Natural killer cell (primary cell): Measurements from ENCODE around the gene GJB1. TPM values are rescaled to one million over a fixed set of nuclear protein-coding genes. Genes with fewer than 3 reads are reported as not detected.

Experiments used
- ATAC-seq, 3 donors: fragments of 150-1000 bp in 2 of 3; fragments of 200-7000 bp in 1 of 3; cut with Tn5 transposase; 1 replicate in 1 of 3; 2 replicates in 2 of 3; pipeline ENCODE4 v1.10.0; 2021; ENCODE audit warnings: mild to moderate bottlenecking in 2 of 3, moderate library complexity in 2 of 3
- DNase-seq, 2 donors: peaks; one replicate each; pipeline versions ENCODE4 v3.0.0 to v3.0.0-alpha.2; 2013 to 2021; ENCODE audit warnings: mixed read lengths in 1 of 2
- H3K27ac ChIP-seq: one replicate; pipeline ENCODE4 v1.5.1; 2013; ENCODE audit warnings: mild to moderate bottlenecking, low read length
- H3K27me3 ChIP-seq: one replicate; pipeline ENCODE4 v1.6.1; 2013; ENCODE audit warnings: low read length; ENCODE audit not compliant: control insufficient read depth, insufficient read depth
- H3K36me3 ChIP-seq: one replicate; pipeline ENCODE4 v1.6.1; 2013; ENCODE audit warnings: low read length; ENCODE audit not compliant: control insufficient read depth, insufficient read depth
- H3K4me1 ChIP-seq: one replicate; pipeline ENCODE4 v1.6.1; 2013; ENCODE audit warnings: low read length; ENCODE audit not compliant: control insufficient read depth, insufficient read depth
- H3K4me3 ChIP-seq: one replicate; pipeline ENCODE4 v1.5.1; 2013; ENCODE audit warnings: low read length
- H3K9me3 ChIP-seq: one replicate; pipeline ENCODE4 v1.6.1; 2013; ENCODE audit warnings: low read length; ENCODE audit not compliant: control insufficient read depth, insufficient read depth
- H3K27ac Mint-ChIP-seq, 2 donors: one replicate each; pipeline ENCODE4 v1.8.0; 2022; ENCODE audit warnings: mild to moderate bottlenecking in 2 of 2, mixed read lengths in 2 of 2, moderate library complexity in 1 of 2
- H3K27me3 Mint-ChIP-seq, 2 donors: one replicate each; pipeline ENCODE4 v1.8.0; 2022; ENCODE audit warnings: low read depth in 2 of 2, mixed read lengths in 2 of 2
- H3K36me3 Mint-ChIP-seq: one replicate; pipeline ENCODE4 v1.8.0; 2022; ENCODE audit warnings: mixed read lengths
- H3K4me1 Mint-ChIP-seq, 2 donors: one replicate each; pipeline ENCODE4 v1.8.0; 2022; ENCODE audit warnings: mixed read lengths in 2 of 2
- H3K4me3 Mint-ChIP-seq: one replicate; pipeline ENCODE4 v1.8.0; 2022; ENCODE audit warnings: mild to moderate bottlenecking, moderate library complexity, mixed read lengths
- H3K9me3 Mint-ChIP-seq, 2 donors: one replicate each; pipeline ENCODE4 v1.8.0; 2022; ENCODE audit warnings: mixed read lengths in 2 of 2
- CTCF ChIP-seq: fragments of 200-600 bp; IDR thresholded peaks from one replicate; pipeline ENCODE4 v1.8.0; 2022; ENCODE audit warnings: antibody characterized with exemption
- WGBS: methylation state at CpG from one replicate; pipeline ENCODE4 v1.1.7; 2013; ENCODE audit warnings: missing lambda C conversion rate; ENCODE audit not compliant: insufficient coverage; 5-methylcytosine and 5-hydroxymethylcytosine counted together
- intact Hi-C: fragments of 100-400 bp; cut with micrococcal nuclease; formaldehyde crosslinking; loops from one replicate; pipeline ENCODE4 v1.14.2; 2022
- total RNA-seq, 4 donors: library from RNA; stranded (reverse); fragments of 120-200 nt in 1 of 4; gene quantifications; one replicate each; pipeline versions ENCODE4 v1.2.3 to v1.2.4, GENCODE V29; 2013 to 2022

GJB1 gene
- total RNA-seq, 3 donors from 2014 or later (not counting 1 experiment from before 2014, with no cell fraction given): not detected

DNA sequence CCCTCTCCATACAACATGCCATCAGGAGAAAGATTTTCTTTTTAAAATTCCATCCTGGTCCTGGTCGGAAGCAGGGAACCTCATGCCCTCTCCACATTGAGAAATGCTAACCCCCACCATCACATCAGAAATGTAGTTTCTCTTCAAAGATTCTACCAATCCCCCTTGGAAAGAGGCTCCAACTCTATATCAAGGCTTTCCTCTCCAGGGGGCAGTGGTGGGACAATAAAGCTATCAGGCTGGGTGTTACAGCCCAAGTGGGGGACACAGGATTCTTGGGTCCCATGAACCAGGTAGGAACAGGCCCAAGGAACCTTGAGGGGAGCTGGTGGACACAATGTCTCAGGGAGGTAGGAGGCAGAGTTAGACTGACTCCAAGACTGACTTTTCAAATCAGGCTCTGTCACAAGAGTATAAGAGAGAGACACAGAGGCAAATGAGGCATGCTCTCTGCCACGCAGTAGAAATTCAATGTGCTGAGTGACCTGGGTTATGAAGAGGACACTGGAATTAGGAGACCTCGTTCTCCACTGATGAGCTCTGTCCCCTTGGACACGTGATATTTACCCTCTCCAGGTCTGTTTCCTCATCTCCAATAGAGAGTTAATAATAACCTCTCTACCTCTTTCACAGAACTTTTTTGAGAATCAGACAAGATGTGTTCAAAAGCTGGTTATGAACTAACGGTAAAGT, 4.5 kb downstream of the GJB1 start:
- TF ChIP-seq CTCF: no peak
- Mint-ChIP-seq H3K4me1 (no peaks in the 10 kb centered on the region), H3K4me3 (no peak overlapping the region), H3K9me3 (no peaks in the 10 kb centered on the region), H3K27ac (no peak overlapping the region), H3K36me3 (no peaks in the 10 kb centered on the region), H3K27me3 (no peaks in the 10 kb centered on the region)
- no peaks in the 10 kb centered on the region for H3K4me1 ChIP-seq
- WGBS: 91% methylated on average over 3 of the region's 5 CpGs
- no peak for ATAC-seq
- H3K9me3 ChIP-seq: no peaks in the 10 kb centered on the region
- DNase-seq: no peak
- no peak overlapping the region for H3K27ac ChIP-seq
- H3K36me3 ChIP-seq: no peaks in the 10 kb centered on the region
- H3K27me3 ChIP-seq: no peaks in the 10 kb centered on the region
- H3K4me3 ChIP-seq: no peak overlapping the region
- intact Hi-C loops: no loop called here

GRCh38 chrX:71228063-71228642, 5.1 kb downstream of the GJB1 start:
- no peak overlapping the region for H3K4me3 ChIP-seq
- no peak for ATAC-seq
- Mint-ChIP-seq H3K27ac (no peak overlapping the region), H3K27me3 (no peaks in the 10 kb centered on the region), H3K36me3 (no peaks in the 10 kb centered on the region), H3K9me3 (no peaks in the 10 kb centered on the region), H3K4me1 (no peaks in the 10 kb centered on the region), H3K4me3 (no peak overlapping the region)
- DNase-seq: no peak
- no peaks in the 10 kb centered on the region for H3K9me3 ChIP-seq
- no peak for TF ChIP-seq CTCF
- H3K36me3 ChIP-seq: no peaks in the 10 kb centered on the region
- H3K4me1 ChIP-seq: no peaks in the 10 kb centered on the region
- no peaks in the 10 kb centered on the region for H3K27me3 ChIP-seq
- intact Hi-C loops: no loop called here
- H3K27ac ChIP-seq: no peak overlapping the region
- 100% methylated on average over 1 of the region's 1 CpG for WGBS

DNA sequence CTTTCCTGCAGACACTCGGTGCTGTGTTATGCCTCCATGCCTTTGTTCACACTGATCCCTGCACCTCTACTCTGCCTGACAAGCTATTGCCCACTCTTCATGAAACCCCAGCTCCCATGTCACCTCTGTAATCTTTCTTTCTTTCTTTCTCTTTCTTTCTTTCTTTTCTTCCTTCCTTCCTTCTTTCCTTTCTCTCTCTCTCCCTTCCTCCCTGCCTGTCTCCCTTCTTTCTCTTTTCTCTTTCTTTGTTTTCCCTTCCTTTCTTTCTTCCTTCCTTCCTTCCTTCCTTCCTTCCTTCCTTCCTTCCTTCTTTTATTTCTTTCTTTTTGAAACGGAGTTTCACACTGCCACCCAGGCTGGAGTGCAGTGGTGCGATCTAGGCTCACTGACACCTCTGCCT, 12.5 kb downstream of the GJB1 start:
- Mint-ChIP-seq H3K4me3 (no peak overlapping the region), H3K4me1 (peaks cover 0 to 5% of the 10 kb centered on the region in 2 donors), H3K36me3 (no peaks in the 10 kb centered on the region), H3K27ac (no peak overlapping the region), H3K9me3 (no peaks in the 10 kb centered on the region), H3K27me3 (no peaks in the 10 kb centered on the region)
- no peaks in the 10 kb centered on the region for H3K27me3 ChIP-seq
- no peak overlapping the region for H3K4me3 ChIP-seq
- peaks cover 2% of the 10 kb centered on the region for H3K36me3 ChIP-seq
- intact Hi-C loops: no loop called here
- TF ChIP-seq CTCF: no peak
- 79% methylated on average over 3 of the region's 3 CpGs for WGBS
- no peak for ATAC-seq
- H3K9me3 ChIP-seq: no peaks in the 10 kb centered on the region
- DNase-seq: no peak
- no peaks in the 10 kb centered on the region for H3K4me1 ChIP-seq
- no peak overlapping the region for H3K27ac ChIP-seq

- no peaks in the 10 kb centered on the region for H3K27me3 Mint-ChIP-seq
- ATAC-seq (no peak), DNase-seq (no peak)
- no peak overlapping the region for H3K27ac ChIP-seq
- intact Hi-C loops: no loop called here
- peaks cover 0 to 5% of the 10 kb centered on the region in 2 donors for H3K4me1 Mint-ChIP-seq
- H3K4me1 ChIP-seq: no peaks in the 10 kb centered on the region
- H3K36me3 ChIP-seq: peaks cover 6% of the 10 kb centered on the region
- no CpG with 5 or more reads among the region's 1 CpG for WGBS
- no peaks in the 10 kb centered on the region for H3K9me3 ChIP-seq
- TF ChIP-seq CTCF: no peak
- no peak overlapping the region for H3K4me3 Mint-ChIP-seq
- H3K27me3 ChIP-seq: no peaks in the 10 kb centered on the region
- H3K9me3 Mint-ChIP-seq: no peaks in the 10 kb centered on the region
- no peaks in the 10 kb centered on the region for H3K36me3 Mint-ChIP-seq
- H3K27ac Mint-ChIP-seq: no peak overlapping the region
- H3K4me3 ChIP-seq: no peak overlapping the region
Measured at GRCh38 chrX:71236836-71237235, 13.8 kb downstream of the GJB1 start.
